MCF 10A (cell line): ENCODE data around the gene MTMR10. TPM values are rescaled to one million over a fixed set of nuclear protein-coding genes. Genes with fewer than 3 reads are reported as not detected.

Experiments
- BruUV-seq: library from RNA; stranded (reverse); fragments of 400-500 nt; replicated peaks from 2 replicates; lab custom pipeline; 2021; lab: Mats Ljungman, UMichigan
- CTCF ChIA-PET: fragments of 300-600 bp; sonication (Branson Sonifier 250); formaldehyde crosslinking; extraction: SDS; loops from one replicate; lab custom pipeline; 2021; ENCODE audit warnings: antibody characterized with exemption, inconsistent platforms; lab: Yijun Ruan, JAX
- POLR2A ChIA-PET: fragments of 300-600, 350-650 bp; sonication (Branson Sonifier 250); formaldehyde crosslinking; extraction: SDS; loops from one replicate; lab custom pipeline; 2020; ENCODE audit warnings: antibody characterized with exemption, inconsistent platforms; lab: Yijun Ruan, JAX
- DNase-seq: peaks from one replicate; pipeline ENCODE4 v3.0.0-alpha.2; 2018; ENCODE audit not compliant: unreplicated experiment
- H3K27ac Mint-ChIP-seq: one replicate; pipeline ENCODE4 v1.8.0; 2022; ENCODE audit warnings: mild to moderate bottlenecking, low read depth, mixed read lengths; ENCODE audit not compliant: unreplicated experiment
- H3K27me3 Mint-ChIP-seq: one replicate; pipeline ENCODE4 v1.8.0; 2022; ENCODE audit warnings: mixed read lengths; ENCODE audit not compliant: insufficient read depth, unreplicated experiment
- H3K36me3 Mint-ChIP-seq: one replicate; pipeline ENCODE4 v1.8.0; 2022; ENCODE audit warnings: mild to moderate bottlenecking, moderate library complexity, mixed read lengths; ENCODE audit not compliant: insufficient read depth, unreplicated experiment
- H3K4me1 Mint-ChIP-seq: one replicate; pipeline ENCODE4 v1.8.0; 2022; ENCODE audit warnings: mixed read lengths; ENCODE audit not compliant: insufficient read depth, unreplicated experiment
- H3K4me3 Mint-ChIP-seq: one replicate; pipeline ENCODE4 v1.8.0; 2022; ENCODE audit warnings: mild to moderate bottlenecking, moderate library complexity, mixed read lengths; ENCODE audit not compliant: unreplicated experiment
- H3K9me3 Mint-ChIP-seq: one replicate; pipeline ENCODE4 v1.8.0; 2022; ENCODE audit warnings: mixed read lengths; ENCODE audit not compliant: unreplicated experiment
- intact Hi-C: fragments of 100-400 bp; cut with micrococcal nuclease; formaldehyde crosslinking; loops from 2 replicates; pipeline ENCODE4 v1.14.1; 2022
- total RNA-seq: library from RNA; stranded (reverse); gene quantifications from 2 replicates; pipeline ENCODE4 v1.2.3, GENCODE V29; 2022
- TF ChIP-seq, protein P1 (sequence below): fragments of 200-600 bp; IDR thresholded peaks from one replicate; pipeline ENCODE4 v1.8.0; 2022; ENCODE audit warnings: antibody characterized with exemption, mild to moderate bottlenecking; ENCODE audit not compliant: unreplicated experiment

The MTMR10 gene
- total RNA-seq, 1 experiment from 2014 or later: 11.4 TPM

DNA sequence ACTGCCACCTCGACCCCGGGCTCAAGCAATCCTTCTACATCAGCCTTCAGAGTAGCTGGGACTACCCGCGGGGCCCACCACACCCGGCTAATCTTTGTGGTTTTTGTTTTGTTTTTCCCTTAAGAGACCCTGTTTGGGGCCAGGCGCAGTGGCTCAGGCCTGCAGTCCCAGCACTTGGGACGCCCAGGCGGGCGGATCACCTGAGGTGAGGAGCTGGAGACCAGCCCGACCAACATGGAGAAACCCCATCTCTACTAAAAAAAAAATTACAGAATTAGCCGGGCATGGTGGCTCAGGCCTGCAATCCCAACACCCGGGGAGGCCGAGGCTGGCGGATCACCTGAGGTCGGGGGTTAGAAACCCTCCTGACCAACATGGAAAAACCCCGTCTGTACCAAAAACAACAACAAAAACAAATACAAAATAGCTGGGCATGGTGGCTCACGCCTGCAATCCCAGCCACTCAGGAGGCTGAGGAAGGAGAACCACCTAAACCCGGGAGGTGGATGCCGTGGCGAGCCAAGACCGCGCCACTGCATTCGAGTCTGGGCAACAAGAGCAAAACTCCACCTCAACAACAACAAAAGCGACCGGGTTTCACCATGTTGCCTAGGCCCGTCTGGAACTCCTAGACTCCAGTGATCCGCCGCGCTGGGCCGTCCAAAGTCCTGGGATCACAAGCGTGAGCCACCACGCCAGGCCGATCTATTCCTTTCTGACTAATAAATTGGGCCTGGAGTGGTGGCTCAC lies 95.8 kb downstream of the MTMR10 start:
- no peak for DNase-seq
- CTCF ChIA-PET: interaction anchor here (1.0 to 3.1 kb wide), 4 partner anchors 232 to 593 kb away, joined by 3 to 29 read pairs (median 5); no protein-coding TSS in a partner anchor
- Mint-ChIP-seq H3K4me3 (no peak overlapping the region), H3K27ac (no peak overlapping the region), H3K36me3 (no peaks in the 10 kb centered on the region), H3K4me1 (no peaks in the 10 kb centered on the region), H3K27me3 (no peaks in the 10 kb centered on the region), H3K9me3 (no peaks in the 10 kb centered on the region)
- POLR2A ChIA-PET: interaction anchor here (2.5 kb wide), 1 partner anchor 8 kb away, joined by 13 read pairs; the partner anchor contains the start of gene FAN1
- TF ChIP-seq, protein P1, sequence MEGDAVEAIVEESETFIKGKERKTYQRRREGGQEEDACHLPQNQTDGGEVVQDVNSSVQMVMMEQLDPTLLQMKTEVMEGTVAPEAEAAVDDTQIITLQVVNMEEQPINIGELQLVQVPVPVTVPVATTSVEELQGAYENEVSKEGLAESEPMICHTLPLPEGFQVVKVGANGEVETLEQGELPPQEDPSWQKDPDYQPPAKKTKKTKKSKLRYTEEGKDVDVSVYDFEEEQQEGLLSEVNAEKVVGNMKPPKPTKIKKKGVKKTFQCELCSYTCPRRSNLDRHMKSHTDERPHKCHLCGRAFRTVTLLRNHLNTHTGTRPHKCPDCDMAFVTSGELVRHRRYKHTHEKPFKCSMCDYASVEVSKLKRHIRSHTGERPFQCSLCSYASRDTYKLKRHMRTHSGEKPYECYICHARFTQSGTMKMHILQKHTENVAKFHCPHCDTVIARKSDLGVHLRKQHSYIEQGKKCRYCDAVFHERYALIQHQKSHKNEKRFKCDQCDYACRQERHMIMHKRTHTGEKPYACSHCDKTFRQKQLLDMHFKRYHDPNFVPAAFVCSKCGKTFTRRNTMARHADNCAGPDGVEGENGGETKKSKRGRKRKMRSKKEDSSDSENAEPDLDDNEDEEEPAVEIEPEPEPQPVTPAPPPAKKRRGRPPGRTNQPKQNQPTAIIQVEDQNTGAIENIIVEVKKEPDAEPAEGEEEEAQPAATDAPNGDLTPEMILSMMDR: no peak
- intact Hi-C loops: loop anchor here (2.0 kb wide), 1 partner anchor 233 kb away; no protein-coding TSS in a partner anchor
- no TSS peak for BruUV-seq

DNA sequence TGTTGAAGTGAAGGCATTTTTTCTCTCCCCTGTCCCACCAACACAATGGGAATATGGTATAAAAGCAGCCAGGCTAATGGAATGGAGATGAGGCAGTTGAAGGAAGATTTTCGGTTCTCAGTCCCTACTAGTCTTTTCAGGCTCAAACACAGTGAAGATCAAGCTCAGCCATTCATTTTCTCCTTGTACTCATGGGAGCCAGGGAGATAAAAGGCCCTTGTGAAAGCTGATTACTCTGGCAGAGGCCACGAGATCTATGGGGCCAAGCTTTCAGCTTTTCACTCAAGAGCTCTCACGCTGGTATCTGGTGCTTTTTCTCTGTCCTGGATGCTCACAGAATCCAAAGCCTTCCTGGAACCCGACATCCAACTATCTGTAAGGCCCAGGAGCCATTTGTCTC lies 102.2 kb downstream of the MTMR10 start:
- H3K27ac Mint-ChIP-seq: no peak overlapping the region
- intact Hi-C loops: no loop called here
- TF ChIP-seq, protein P1: no peak
- no peak for DNase-seq
- no peak overlapping the region for H3K4me3 Mint-ChIP-seq
- H3K27me3 Mint-ChIP-seq: peaks cover 16% of the 10 kb centered on the region
- ChIA-PET POLR2A (interaction anchor here (1.0 kb wide), 1 partner anchor 14 kb away, joined by 5 read pairs; the partner anchor contains the start of gene FAN1), CTCF (interaction anchor here (0.6 to 1.0 kb wide), 2 partner anchors 30 to 270 kb away, joined by 3 read pairs; no protein-coding TSS in a partner anchor)
- no peaks in the 10 kb centered on the region for H3K4me1 Mint-ChIP-seq
- BruUV-seq: no TSS peak
- H3K36me3 Mint-ChIP-seq: no peaks in the 10 kb centered on the region
- no peaks in the 10 kb centered on the region for H3K9me3 Mint-ChIP-seq

Other genes with a start within 250 kb of the MTMR10 start
- 22.4 and 29.8 TPM in 2 replicates for gene FAN1, start 87.7 kb downstream of the MTMR10 start, total RNA-seq
- gene TRPM1, start 110.1 kb upstream of the MTMR10 start, total RNA-seq: not detected in 2 replicates